ENCODE measurements around the gene GPC6.
A peak's percentile ranks its signal among the peaks of the same experiment; 100 is the strongest.

Gene GPC6

GRCh38 chr13:93767917-93768409 lies 541.4 kb downstream of the GPC6 start:
- no peak for DNase-seq
- H3K4me3 ChIP-seq (ENCODE audit: low read depth, low read length), result no peak overlapping the region
- H3K36me3 ChIP-seq, result 0 out of 2 replicates have a peak, but pooled peaks cover 3% of the 10 kb centered on the region
- no peaks in the 10 kb centered on the region for H3K27me3 ChIP-seq (ENCODE audit: insufficient read depth, low read depth, severe bottlenecking)
- H3K27ac ChIP-seq, result peak overlapping the region; percentile 51
- no peak for TF ChIP-seq CTCF (IDR thresholded peaks at IDR 0.05; ENCODE audit: low read depth, low read length)
- no peaks in the 10 kb centered on the region for H3K9me3 ChIP-seq (ENCODE audit: severe bottlenecking)

- Histone ChIP-seq H3K4me3 (ENCODE audit: low read depth, low read length) (no peak overlapping the region), H3K27ac (no peak overlapping the region), H3K27me3 (ENCODE audit: insufficient read depth, low read depth, severe bottlenecking) (no peaks in the 10 kb centered on the region), H3K9me3 (ENCODE audit: severe bottlenecking) (no peaks in the 10 kb centered on the region), H3K36me3 (no peaks in the 10 kb centered on the region)
- no peak for TF ChIP-seq CTCF (IDR thresholded peaks at IDR 0.05; ENCODE audit: low read depth, low read length)
- DNase-seq, result no peak
These were observed 542.5 kb downstream of the GPC6 start for GRCh38 chr13:93769101-93769500.

GRCh38 chr13:93769607-93770006 lies 543.0 kb downstream of the GPC6 start:
- Histone ChIP-seq H3K27ac (no peak overlapping the region), H3K27me3 (ENCODE audit: insufficient read depth, low read depth, severe bottlenecking) (no peaks in the 10 kb centered on the region), H3K36me3 (no peaks in the 10 kb centered on the region; the same call in 1 of the 2 replicates), H3K4me3 (ENCODE audit: low read depth, low read length) (no peak overlapping the region), H3K9me3 (ENCODE audit: severe bottlenecking) (no peaks in the 10 kb centered on the region)
- TF ChIP-seq CTCF (IDR thresholded peaks at IDR 0.05; ENCODE audit: low read depth, low read length), result no peak
- DNase-seq, result no peak

GRCh38 chr13:93771227-93771626 lies 544.6 kb downstream of the GPC6 start:
- TF ChIP-seq CTCF (IDR thresholded peaks at IDR 0.05; ENCODE audit: low read depth, low read length), result no peak
- Histone ChIP-seq H3K36me3 (peaks cover 10% of the 10 kb centered on the region; the same call in 1 of the 2 replicates), H3K27ac (no peak overlapping the region), H3K4me3 (ENCODE audit: low read depth, low read length) (no peak overlapping the region), H3K27me3 (ENCODE audit: insufficient read depth, low read depth, severe bottlenecking) (no peaks in the 10 kb centered on the region), H3K9me3 (ENCODE audit: severe bottlenecking) (no peaks in the 10 kb centered on the region)
- no peak for DNase-seq

- Histone ChIP-seq H3K36me3 (peaks cover 10% of the 10 kb centered on the region; the same call in 1 of the 2 replicates), H3K27me3 (ENCODE audit: insufficient read depth, low read depth, severe bottlenecking) (no peaks in the 10 kb centered on the region), H3K9me3 (ENCODE audit: severe bottlenecking) (no peaks in the 10 kb centered on the region), H3K4me3 (ENCODE audit: low read depth, low read length) (no peak overlapping the region), H3K27ac (no peak overlapping the region)
- TF ChIP-seq CTCF (IDR thresholded peaks at IDR 0.05; ENCODE audit: low read depth, low read length), result no peak
- DNase-seq, result no peak
These were observed 545.2 kb downstream of the GPC6 start for GRCh38 chr13:93771782-93772181.

- Histone ChIP-seq H3K9me3 (ENCODE audit: severe bottlenecking) (no peaks in the 10 kb centered on the region), H3K27me3 (ENCODE audit: insufficient read depth, low read depth, severe bottlenecking) (no peaks in the 10 kb centered on the region), H3K36me3 (peaks cover 10% of the 10 kb centered on the region), H3K4me3 (ENCODE audit: low read depth, low read length) (no peak overlapping the region), H3K27ac (no peak overlapping the region)
- DNase-seq, result no peak
- TF ChIP-seq CTCF (IDR thresholded peaks at IDR 0.05; ENCODE audit: low read depth, low read length), result no peak
These were observed 547.9 kb downstream of the GPC6 start for GRCh38 chr13:93774506-93774905.
